GM21390 (cell line): ENCODE data around the gene EEF1G.
"Not testable (repeated sequence)": the region's sequence is repeated elsewhere in the genome, so short reads cannot be mapped to it uniquely, and the experiment has no call there.

Experiments
- ATAC-seq: cut with Tn5 transposase; IDR thresholded peaks from one replicate; pipeline ENCODE4 v1.9.1; 2021; ENCODE audit not compliant: unreplicated experiment

EEF1G gene

GRCh38 chr11:62578541-62578940 is 4.8 kb upstream of the EEF1G start:
- no peak for ATAC-seq

GRCh38 chr11:62577046-62577714 is 3.5 kb upstream of the EEF1G start:
- no peak for ATAC-seq

- ATAC-seq, result no peak
Measured at GRCh38 chr11:62575837-62576236, 2.1 kb upstream of the EEF1G start.

GRCh38 chr11:62575156-62575555 is 1.5 kb upstream of the EEF1G start:
- no peak for ATAC-seq

- peak; percentile 20 for ATAC-seq
Measured at GRCh38 chr11:62574363-62575071, 826 bp upstream of the EEF1G start.

- no peak for ATAC-seq
Measured at GRCh38 chr11:62573006-62573591, 592 bp downstream of the EEF1G start.

- ATAC-seq, result no peak
Measured at GRCh38 chr11:62572431-62572830, 1.3 kb downstream of the EEF1G start.

- ATAC-seq, result not testable (repeated sequence)
Measured at GRCh38 chr11:62571493-62571892, 2.2 kb downstream of the EEF1G start.

- ATAC-seq, result not testable (repeated sequence)
Measured at GRCh38 chr11:62570903-62571302, 2.8 kb downstream of the EEF1G start.

GRCh38 chr11:62569611-62570010 is 4.1 kb downstream of the EEF1G start:
- ATAC-seq, result no peak

GRCh38 chr11:62567018-62567633 is 6.6 kb downstream of the EEF1G start:
- ATAC-seq, result peak; percentile 53

- ATAC-seq, result no peak
Measured at GRCh38 chr11:62566247-62566646, 7.4 kb downstream of the EEF1G start.

- no peak for ATAC-seq
Measured at GRCh38 chr11:62565100-62565802, 8.4 kb downstream of the EEF1G start.

GRCh38 chr11:62561677-62562230 is 11.9 kb downstream of the EEF1G start:
- not testable (repeated sequence) for ATAC-seq

GRCh38 chr11:62560566-62561103 is 13.1 kb downstream of the EEF1G start:
- ATAC-seq, result no peak

GRCh38 chr11:62559626-62560025 is 14.1 kb downstream of the EEF1G start:
- not testable (repeated sequence) for ATAC-seq

GRCh38 chr11:62559204-62559603 is 14.5 kb downstream of the EEF1G start:
- ATAC-seq, result no peak

- ATAC-seq, result no peak
Measured at GRCh38 chr11:62558669-62559068, 15.0 kb downstream of the EEF1G start.

- peak; percentile 33 for ATAC-seq
Measured at GRCh38 chr11:62556875-62557631, 16.6 kb downstream of the EEF1G start.
